ENCODE results near the gene COX5B.
"Not testable (repeated sequence)": the region's sequence is repeated elsewhere in the genome, so short reads cannot be mapped to it uniquely, and the experiment has no call there.

The COX5B gene

DNA sequence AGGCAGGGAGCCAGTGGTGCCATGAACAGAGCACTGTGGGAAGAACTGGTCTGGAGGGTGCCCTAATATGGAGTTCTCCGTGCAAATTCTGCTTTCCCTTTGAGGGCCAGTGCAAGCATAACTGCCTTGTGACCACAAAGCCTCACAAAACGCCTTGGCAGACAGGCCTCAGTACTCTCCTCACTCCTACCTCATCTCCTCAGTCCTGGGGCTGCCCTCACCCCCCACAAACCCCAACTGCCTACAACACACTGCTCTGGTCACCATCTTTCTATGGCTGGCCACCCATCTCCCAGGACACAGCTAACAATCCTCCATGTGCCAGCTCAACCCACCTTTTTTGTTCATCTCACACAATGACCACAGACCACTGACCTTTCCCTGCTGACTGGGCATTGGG, 8.9 kb downstream of the COX5B start:
- no peak for DNase-seq

DNA sequence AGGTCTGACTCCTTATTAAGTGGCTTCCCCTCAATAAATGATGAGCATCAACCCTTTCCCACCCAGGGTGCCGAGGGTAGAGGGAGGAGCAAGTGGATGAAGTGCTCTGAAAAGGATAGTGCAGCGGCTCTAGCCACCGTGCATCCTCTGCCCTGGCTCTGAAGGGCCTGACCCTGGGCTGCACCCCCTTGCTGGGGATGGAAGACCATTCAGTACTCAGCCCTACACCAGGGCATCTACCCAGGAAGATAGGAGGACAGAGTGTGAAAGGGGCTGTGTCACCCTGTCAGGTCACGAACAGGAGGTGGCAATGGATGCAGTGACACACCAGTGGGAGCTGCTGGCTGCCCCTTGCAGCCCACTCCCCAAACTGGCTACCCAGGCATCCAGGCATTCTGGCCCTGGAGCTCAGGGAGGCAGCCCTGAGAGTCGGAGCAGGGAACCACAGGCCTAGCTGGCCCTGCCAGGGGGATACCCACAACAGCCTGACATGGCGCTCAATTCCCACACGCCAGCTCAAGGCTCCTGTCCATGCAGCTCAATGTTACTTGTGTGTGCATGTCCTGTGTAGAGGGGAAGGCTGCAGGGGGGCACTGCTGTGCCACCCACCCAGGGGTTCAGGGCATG, 10.4 kb downstream of the COX5B start:
- no peak for DNase-seq

DNA sequence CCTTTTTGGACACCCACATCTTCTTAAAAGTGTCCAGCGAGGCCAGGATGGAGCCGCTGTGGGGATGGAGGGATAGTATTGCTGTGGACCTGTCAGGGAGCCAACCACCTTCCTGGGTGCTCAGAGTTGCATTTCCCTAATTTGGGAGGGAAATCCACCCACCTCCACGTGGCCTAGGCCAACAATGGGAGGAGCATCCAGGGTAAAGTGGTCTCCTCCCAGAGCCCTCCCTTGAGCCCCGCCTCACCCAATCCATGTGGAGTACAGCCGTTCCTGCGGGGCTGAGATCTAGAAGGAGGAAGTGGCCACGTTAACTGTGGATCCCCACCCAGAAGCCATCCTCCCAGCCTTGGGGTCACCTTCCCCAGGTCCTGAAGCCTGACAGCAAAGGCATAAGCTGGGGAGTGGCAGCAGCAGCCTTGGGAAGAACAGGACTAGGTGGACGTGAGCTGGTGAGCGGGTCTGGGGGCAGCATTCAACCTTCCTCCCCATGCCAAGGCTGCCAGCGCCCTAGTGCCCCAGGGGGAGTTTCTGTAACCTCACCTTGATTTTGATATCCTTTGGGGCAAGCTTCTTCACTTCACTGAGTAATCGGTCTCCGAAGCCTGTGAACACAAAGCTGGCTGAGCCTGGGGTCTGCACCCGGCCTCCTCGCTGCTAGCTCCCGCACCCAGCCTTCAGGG, 11.2 kb downstream of the COX5B start:
- DNase-seq = no peak

DNA sequence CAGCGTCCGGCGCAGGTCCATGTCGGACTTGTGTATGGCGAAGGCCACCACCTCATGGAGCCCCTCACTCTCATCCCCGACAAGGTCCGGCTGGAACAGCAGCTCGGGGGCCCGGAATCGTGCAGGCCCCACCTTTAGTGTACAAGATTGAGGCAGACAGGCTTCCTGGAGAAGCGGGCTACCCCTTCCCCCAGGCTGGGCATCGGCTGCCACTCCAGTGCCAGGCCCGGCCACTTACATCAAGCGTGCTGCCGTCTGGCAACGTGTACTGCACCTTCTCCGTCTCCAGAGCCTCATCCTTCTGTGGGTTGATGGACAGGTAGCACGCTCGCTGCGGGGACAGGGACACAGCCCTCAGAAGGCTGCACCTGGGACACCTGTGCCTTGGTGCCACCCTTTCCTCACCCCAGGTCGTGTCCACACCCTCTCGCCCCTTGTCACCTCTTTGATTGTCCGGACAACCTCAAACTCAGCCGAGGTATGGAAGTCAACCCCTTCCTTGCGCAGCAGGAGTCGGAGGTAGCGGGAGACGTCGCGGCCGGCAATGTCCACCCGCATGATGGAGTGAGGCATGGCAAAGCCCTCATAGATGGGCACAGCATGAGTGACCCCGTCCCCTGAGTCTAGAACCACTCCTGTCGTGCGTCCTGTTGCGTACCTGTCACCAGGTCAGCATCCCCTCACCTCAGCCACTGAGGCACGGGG, 12.3 kb downstream of the COX5B start:
- DNase-seq = no peak

DNA sequence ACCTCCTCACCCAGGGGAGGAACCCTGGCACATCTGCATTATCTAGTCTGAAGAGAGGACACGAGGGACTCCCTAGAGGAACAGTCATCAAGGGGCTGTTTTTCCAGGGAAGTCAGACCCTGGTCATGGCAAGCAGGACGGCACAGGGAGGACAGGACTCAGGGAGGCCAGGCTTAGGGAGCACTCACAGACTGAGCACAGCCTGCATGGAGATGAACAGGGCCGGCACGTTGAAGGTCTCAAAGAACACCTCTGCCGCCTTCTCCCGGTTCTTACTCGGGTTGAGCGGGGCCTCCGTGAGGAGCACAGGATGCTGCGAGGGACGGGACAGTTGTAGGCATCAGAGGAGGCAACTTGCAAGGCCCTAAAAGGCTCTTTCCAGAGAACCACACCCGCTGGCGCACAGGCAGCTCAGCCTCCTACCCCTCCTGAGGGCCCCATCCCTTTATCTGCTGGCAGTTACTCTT, 12.9 kb downstream of the COX5B start:
- DNase-seq = no peak

DNA sequence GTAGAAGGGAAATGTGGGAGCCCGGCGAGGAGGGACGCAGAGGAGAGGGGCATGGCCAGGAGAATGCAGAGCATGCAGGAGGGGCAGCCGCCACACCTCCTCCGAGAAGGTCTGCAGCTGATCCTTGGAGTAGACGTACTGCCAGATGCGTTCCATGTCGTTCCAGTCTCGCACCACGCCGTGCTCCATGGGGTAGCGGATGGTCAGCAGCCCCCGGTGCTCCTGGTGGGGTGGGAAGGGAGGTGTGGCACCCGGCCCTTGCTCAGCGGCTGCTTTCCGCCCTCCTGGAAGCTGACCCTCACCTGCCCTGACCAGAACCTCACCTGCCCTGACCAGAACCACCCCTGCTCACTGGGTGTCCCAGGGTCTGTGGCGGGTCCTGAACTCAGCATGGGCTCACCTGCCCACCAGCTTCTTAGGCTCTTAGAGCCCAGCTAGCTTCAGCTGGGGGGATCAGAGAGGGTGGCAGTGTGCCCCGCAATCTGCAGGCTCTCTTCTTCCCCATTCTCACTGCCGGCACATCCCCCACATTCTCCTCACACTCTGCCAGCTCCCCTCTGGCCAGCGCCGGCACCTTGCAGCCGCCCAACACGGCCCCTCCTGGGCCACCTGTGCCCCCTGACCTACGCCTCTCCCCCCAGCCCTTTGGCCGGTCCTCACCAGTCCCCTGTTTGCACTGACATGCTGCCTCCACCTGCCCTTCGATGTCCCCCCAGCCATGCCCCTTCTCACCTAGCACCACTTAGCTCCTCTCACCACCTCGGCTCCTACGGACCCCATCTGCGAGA, 13.6 kb downstream of the COX5B start:
- DNase-seq = no peak

DNA sequence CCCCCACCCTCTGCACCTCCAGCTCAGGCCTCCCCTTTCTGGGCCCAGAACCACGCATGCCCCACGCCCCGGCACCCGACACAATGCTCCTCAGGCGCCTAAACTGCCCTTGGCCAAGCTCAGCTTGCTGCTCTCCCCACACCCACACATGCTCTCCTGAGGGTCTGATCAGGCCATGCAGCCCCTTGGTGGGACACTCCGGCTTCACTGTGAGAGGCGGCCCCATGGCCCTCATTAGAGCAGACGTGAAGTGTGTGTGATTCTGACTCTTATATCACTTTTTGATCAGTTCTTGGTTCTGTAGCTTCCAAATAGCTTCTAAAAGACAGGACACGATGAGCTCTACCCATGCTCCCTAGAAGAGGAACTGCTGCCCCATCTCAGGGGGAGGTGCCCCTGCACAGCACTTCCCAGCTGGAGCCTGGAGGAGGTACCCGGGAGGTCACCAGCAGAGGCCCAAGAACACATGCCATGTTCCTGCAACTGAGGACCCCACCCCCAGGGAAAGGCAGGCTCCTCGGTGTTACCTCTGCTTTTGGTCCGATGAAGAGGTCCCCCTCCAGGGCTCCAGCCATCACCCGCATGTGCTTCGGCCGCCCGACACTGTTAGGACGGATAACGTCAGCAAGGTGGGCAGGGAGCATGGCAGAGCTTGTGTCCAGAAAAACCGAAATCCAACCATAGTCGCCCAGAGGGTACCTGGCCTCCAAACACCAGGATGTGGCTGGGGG, 14.3 kb downstream of the COX5B start:
- no peak for DNase-seq

DNA sequence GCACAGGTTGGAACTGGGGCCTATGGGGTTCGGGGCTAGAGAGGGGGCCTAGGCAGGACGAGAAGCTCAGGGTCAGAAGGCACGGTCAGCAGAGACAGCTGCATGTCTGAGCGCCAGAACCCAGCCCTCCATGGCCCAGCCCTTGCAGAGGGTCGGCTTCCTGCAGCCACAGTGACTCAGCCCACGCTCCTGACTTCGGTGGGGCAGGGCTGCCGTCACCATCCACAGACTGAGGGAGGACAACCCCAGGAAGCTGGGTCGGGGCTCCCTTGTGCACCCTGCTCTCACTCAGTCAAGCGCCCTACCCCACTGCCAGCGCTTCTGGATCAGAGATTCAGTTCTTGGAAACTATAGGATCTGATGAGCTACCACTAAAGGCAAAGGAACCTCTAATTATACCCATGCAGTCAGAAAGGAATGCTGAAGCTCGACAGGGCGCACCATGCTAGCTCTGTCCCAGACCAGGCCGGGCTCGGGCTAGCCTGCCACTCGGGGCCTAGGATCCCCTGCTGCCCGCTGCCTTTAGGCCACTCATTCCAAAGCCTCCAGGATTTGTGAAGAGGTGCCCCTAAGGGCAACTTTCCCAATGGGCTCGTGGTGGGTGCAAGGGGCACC, 15.0 kb downstream of the COX5B start:
- no peak for DNase-seq

DNA sequence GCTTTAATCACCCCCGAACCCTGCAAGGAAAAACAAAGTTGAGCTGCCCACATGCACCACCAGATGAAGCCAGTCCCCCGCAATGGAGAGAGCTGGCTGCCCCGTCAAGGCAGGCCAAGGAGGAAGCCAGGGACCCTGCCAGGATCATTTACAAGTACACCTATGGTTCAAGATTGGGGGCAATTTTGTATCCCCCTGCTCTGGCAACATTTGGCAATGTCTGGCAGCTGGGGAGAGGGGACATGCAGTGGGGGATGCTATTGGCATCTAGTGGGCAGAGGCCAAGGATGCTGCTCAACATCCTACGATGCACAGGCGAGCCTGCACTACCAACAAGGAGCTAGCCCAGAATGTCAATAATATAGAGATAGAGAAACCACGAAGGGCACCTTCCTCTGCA, 16.1 kb downstream of the COX5B start:
- no peak for DNase-seq

DNA sequence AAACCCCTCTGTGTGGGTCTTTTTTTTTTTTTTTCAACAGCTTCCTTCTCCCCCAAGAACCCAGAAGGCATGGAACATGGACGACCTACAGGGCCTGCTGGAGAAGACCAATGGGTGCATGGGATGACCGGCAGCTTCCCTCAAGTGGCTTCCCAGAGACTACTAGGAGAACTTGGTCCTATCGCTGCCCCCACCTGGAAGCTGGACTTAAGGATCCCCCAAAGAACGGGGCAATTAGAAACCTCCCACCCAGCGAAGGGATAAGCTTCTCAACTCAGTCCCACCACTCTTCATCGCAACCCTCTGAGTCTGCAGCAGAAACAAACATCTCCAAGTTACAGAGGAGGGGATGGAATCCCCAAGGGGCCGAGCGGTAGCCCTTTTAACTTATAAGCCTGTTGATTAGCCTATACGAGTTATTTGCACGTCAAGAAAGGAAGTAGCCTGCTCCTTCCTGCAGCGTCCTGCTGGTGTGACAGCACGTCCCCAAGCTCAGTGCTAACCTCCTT, 16.6 kb downstream of the COX5B start:
- no peak for DNase-seq

DNA sequence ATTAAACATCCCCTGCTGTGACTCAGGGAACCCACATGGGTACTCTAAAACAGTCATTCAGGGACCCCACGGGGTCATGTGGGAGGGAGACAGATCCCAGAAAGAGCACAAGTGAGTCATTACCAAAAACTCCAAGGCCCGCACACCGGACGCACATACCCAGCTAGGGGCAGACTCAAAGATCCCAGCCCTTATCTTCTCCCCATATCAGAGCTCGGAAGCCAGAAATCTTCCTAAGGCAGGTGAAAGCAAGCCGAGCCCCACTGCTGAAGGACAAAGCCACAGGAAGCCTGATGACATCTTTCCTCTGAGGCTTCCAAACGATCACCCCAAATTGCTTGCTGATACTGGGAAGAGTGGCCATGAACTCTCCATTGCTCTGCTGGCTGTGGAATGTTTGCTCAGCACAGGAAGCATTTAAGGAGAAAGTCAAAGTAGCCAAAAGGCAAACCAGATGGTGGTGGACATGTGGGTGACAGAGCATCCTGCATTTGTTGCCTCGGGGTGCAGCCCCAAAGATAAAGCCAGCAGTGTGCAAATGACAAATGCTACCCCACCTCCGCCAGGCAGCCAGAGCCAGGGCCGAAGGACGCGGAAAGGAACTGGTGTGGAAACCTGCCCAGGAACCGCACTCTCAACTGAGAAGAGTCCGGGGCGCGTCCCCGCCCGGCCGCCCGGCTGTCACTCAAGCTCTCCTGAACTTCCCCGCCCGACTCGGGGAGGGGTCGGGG, 17.2 kb downstream of the COX5B start:
- peak; percentile 86 for DNase-seq

DNA sequence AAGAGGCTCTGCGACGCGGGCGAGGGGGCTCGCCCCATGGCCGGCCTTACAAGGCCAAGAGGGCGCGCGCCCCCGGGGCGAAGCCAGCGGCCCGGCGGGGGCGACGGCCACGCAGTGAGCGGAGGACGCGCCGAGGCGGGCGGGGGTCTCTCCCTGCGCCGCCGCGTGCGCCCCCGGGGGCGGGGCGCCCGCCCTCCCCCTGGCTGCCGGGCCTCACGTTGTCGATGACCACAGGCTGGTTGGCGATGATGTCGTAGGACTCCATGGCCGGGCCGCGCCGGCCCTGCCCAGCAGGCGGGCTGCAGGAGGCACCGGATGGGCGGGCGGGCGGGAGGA, 17.7 kb downstream of the COX5B start:
- DNase-seq = no peak

DNA sequence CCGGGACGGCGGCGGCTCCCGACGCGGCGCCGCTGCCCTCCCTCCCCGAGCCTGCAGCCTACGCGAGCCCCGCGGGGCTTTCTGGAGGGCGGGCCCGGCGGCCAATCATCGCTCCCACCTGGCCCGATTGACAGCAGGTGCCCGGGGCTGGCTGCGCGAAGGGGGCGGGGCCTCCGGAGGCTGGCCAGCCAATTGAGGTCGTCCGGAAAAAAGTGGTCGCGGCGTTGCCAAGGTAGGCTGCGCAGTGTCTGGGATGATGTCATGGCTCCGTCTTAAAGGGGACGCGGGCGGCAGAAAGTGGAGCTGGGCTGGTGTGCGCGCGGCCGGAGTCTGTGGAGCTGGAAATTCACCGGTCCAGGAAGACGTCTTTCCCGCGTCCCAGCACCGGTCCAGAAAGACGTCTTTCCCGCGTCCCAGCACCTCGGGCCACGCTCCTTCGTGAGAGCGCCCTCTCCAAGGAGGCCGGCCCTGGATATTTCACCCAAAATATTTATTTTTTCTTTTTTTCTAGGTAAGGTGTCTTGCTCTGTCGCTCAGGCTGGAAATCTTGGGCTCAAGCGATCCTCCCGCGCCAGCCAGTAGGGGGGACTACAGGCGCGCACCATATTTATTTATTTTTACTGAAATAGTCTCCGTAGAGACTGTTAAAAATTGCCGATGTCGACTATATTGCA, 18.2 kb downstream of the COX5B start, which contains the start of gene ACTR1B:
Gene ACTR1B, minus strand, starts transcription at position 83 of the 674 bp plus-strand sequence. CDS start 154 bp downstream, outside the sequence.
- peak; percentile 98 for DNase-seq

DNA sequence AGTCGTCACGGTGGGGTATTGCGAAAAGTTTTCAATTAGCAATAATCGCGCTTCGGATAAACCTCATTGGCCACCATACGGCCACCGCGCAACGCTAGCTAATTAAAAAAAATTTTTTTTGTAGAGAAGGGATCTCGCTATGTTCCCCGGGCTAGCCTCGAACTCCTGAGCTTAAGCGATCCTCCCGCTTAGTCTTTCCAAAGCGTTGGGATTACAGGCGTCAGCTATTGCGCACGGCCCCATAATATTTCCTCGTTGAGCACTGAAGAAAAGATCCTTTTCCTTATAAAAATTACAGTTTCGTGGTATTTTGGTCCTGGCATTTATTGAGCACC, 18.7 kb downstream of the COX5B start:
- no peak for DNase-seq

DNA sequence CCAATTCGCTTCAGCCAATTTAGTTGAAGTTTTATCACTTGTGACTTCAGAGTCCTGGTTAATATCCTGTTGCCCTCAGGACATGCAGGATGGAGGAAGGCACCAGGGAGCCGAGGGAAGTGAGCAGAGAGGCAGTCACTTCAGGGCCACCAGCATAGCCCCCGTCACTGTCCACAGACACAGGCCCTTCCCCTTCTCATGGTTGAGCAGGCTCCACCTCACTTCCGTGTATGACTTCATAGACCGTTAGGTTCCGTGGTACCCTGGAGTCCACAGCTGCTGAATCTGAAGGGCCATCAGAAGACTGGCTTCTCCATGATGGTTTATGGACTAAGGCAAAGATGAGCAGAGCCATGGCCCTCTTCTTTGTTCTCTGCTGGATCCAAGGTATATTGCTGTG, 23.6 kb downstream of the COX5B start, which contains the start of gene C2orf92:
Gene C2orf92, plus strand, starts transcription at position 266 of the 400 bp plus-strand sequence. Its CDS starts 76 bp downstream, at position 342.
- DNase-seq = no peak

DNA sequence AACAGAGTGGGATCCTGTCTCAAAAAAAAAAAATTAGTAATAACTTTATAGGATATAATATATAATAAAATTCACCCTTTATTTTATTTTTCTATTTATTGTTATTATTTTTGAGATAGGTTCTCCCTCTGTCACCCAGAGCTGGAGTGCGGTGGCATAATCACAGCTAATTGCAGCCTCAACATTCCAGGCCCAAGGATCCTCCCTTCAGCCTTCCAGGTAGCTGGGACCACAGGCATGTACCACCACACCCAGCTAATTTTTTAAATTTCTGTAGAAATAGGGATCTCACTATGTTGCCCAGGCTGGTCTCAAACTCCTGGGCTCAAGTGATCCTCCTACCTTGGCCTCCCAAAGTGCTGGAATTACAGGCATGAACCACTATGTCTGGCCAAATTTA, 24.6 kb downstream of the COX5B start:
- no peak for DNase-seq

DNA sequence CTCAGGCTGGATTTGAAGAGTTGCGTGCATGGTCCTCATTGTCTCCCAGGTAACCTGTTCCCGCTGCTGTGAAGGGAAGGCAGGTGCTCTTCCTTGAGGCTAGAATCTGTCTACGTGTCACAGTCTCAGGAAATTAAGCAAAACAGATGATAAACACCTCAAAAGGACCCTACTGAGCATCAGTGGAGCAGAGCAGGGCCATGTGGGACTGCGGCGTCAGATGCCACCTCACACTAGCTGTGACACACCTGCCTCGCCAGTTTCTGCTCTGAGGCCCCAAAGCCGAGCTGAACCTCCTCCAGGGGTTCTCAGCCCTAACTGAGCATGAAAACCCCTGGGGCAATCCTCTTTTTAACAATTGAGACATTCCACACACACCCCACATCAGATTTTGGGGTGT, 25.7 kb downstream of the COX5B start:
- no peak for DNase-seq

DNA sequence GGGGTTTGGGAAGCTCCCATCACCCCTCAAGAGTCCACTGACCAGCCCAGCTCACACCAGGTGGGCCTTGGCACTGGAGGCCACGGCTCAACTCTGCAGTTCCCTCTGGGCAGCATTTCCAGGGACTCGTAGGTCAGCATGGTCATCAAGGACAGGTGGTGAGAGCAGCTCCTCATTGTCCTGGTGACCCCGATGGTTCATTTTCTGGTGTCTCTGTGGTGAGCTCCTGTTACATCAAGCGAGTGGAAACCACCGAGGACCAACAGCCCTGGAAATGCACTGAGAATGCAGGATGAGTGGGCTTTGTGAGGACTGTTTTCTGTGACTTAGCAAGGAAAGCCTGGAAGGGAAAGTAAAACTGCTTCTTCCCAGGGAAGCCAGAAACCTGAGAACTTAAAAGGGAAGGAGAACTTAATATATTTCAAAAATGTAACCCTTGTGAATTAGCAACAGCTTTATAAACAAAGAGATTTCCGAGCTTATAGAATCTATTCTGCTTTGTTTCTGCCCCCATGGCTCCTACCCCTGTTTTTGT, 26.8 kb downstream of the COX5B start:
- DNase-seq = not testable (repeated sequence)

DNA sequence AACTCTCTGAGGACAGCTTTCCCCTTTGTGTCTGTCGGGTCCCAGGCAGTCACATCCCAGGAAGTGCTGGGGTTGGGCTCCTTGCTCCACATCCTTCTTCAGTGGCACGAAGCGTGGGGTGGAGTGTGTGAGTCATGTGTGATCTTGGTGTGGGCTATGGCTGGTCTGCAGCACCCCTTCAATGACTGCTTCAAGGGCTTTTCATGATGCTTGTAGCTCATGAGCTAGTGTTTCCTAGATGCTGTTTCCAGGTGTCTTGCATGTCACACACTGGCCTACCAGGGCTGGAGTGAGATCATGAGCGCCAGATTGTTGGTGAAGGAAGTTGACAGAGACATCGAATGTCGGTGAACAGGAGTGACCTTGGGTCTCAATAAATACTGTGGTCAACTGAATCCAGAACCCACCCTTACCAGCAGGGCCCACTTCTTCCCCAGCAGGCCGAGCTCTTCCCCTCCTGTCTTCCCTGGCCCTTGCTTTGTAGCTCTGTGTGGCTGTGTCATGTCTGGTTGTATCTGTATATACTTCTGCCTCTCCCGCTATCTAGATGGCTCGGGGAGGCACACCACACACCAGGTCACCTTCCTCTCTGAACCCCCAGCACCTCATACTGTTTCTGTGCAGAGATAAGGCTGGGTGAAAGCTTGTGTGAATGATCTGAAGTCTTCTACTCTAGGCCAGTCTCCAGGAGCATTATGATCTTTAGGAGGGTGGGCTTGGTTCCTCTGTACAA, 27.5 kb downstream of the COX5B start:
- peak; percentile 3 for DNase-seq

DNA sequence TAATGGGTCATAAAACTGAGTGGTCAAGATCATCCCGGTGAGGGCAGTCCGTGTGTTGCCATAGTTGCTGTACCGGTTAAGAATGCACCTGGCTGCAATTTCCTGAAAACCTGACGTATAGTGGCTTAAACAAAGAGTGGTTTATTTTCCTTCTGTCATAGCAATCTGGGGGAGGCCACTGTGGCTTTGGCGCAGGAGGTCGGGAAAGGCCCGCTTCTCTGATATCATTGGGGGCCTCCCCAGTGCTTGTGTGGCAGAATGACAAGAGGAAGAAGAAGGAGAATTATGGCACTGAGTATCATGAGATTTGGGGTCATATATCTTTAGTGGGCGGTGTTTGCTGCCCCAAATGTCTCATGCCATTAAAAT, 28.0 kb downstream of the COX5B start:
- DNase-seq = no peak

Measured in fibroblast of upper back skin (primary cell).